ENCODE measurements around the gene CRYL1. TPM values are rescaled to one million over a fixed set of nuclear protein-coding genes. Genes with fewer than 3 reads are reported as not detected.

The CRYL1 gene
- total and polyA plus RNA-seq, 2 of the 4 experiments (the other 2 are of a cell fraction) = 11.7 to 16.4 TPM

GRCh38 chr13:20513466-20513995, 12.1 kb downstream of the CRYL1 start:
- H2BK15ac ChIP-seq (ENCODE audit: low read depth, low read length) = no peak overlapping the region
- H3K4me3 ChIP-seq (ENCODE audit: insufficient read depth, low read depth, low read length) = no peak overlapping the region
- no peak overlapping the region for H3K27ac ChIP-seq (ENCODE audit: insufficient read depth, low read length)
- dilution Hi-C loops (cut with HindIII; ENCODE audit: low sequenced_read_pairs, unreplicated experiment) (no loop called here), intact Hi-C loops (cut with micrococcal nuclease) (no loop called here), in situ Hi-C loops (cut with MboI; ENCODE audit: low sequenced_read_pairs) (loop anchor here (25.0 kb wide), 1 partner anchor 974 kb away; no protein-coding TSS in a partner anchor)
- no peak overlapping the region for H2BK120ac ChIP-seq (ENCODE audit: low read depth, low read length)
- H3K4me1 ChIP-seq (ENCODE audit: control insufficient read depth, insufficient read depth, low read length) = no peaks in the 10 kb centered on the region
- ATAC-seq (ENCODE audit: low read depth) = no peak
- no CpG with 5 or more reads among the region's 4 CpGs for WGBS, 2 experiments (ENCODE audit: extremely low coverage in 2 of 2, insufficient read length in 1 of 2)
- no peak overlapping the region for H3K4ac ChIP-seq (ENCODE audit: low read depth, low read length)
- no peak for DNase-seq
- no peak overlapping the region for H2AK5ac ChIP-seq (ENCODE audit: low read depth, low read length)
- no peak overlapping the region for H3K56ac ChIP-seq (ENCODE audit: extremely low read depth, insufficient read depth, low read length)
- H3K9ac ChIP-seq (ENCODE audit: low read depth, low read length) = no peak overlapping the region
- POLR2A ChIA-PET (ENCODE audit: unreplicated experiment) = no interaction called here
- H3K27me3 ChIP-seq (ENCODE audit: control insufficient read depth, insufficient read depth, low read length) = no peaks in the 10 kb centered on the region
- TF ChIP-seq POLR2A (IDR thresholded peaks at IDR 0.05; ENCODE audit: low read depth, low read length) (no peak), MXI1 (IDR thresholded peaks at IDR 0.05; ENCODE audit: borderline replicate concordance, low read depth, low read length) (no peak), RAD21 (IDR thresholded peaks at IDR 0.05; ENCODE audit: low read length) (no peak), BHLHE40 (IDR thresholded peaks at IDR 0.05; ENCODE audit: low read depth, low read length) (no peak), MAZ (IDR thresholded peaks at IDR 0.05; ENCODE audit: borderline replicate concordance, low read depth, low read length) (no peak), CHD1 (IDR thresholded peaks at IDR 0.05; ENCODE audit: low read depth, low read length) (no peak), USF2 (IDR thresholded peaks at IDR 0.05; ENCODE audit: low read depth, low read length) (no peak), SMC3 (IDR thresholded peaks at IDR 0.05; ENCODE audit: low read depth, low read length) (no peak), RCOR1 (IDR thresholded peaks at IDR 0.05; ENCODE audit: insufficient replicate concordance, low read length) (no peak), CEBPB (IDR thresholded peaks at IDR 0.05; ENCODE audit: low read depth, low read length) (no peak), FOS (IDR thresholded peaks at IDR 0.05; ENCODE audit: low read depth, low read length) (no peak)
- no peaks in the 10 kb centered on the region for H3K9me3 ChIP-seq (ENCODE audit: control insufficient read depth, insufficient read depth, low read length)
- no peak overlapping the region for H2AFZ ChIP-seq (replicated peaks; ENCODE audit: low read length, poor library complexity)
- H4K91ac ChIP-seq (ENCODE audit: insufficient read depth, low read depth, low read length) = no peak overlapping the region
- H4K20me1 ChIP-seq (ENCODE audit: insufficient read depth, low read length) = no peaks in the 10 kb centered on the region
- 0 out of 2 replicates have a peak, but pooled peaks cover 3% of the 10 kb centered on the region for H3K9me1 ChIP-seq (ENCODE audit: insufficient read depth, low read length)
- H3K14ac ChIP-seq (replicated peaks; ENCODE audit: low read depth, low read length) = no peak overlapping the region
- H2AK9ac ChIP-seq (replicated peaks; ENCODE audit: low read depth, low read length, poor library complexity) = no peak overlapping the region
- H4K5ac ChIP-seq (ENCODE audit: low read depth, low read length) = no peak overlapping the region
- CTCF ChIA-PET = no interaction called here
- H4K8ac ChIP-seq (ENCODE audit: low read depth in 2 of 2, low read length in 2 of 2) = no peak overlapping the region
- H3K79me1 ChIP-seq (ENCODE audit: low read depth in 1 of 2, low read length in 2 of 2) = no peaks in the 10 kb centered on the region; a peak in 1 of 4 replicates
- BruUV-seq (replicated peaks) = no TSS peak
- H3K36me3 ChIP-seq (ENCODE audit: control insufficient read depth, insufficient read depth, low read length) = peaks cover 5% of the 10 kb centered on the region
- H3K18ac ChIP-seq (ENCODE audit: low read depth, low read length) = no peak overlapping the region
- H3K4me2 ChIP-seq (ENCODE audit: low read depth, low read length) = no peak overlapping the region
- H2BK5ac ChIP-seq (ENCODE audit: low read depth, low read length, poor library complexity, severe bottlenecking) = no peak overlapping the region
- no peak overlapping the region for H3K23ac ChIP-seq (ENCODE audit: low read depth, low read length)
- no peak overlapping the region for H2BK20ac ChIP-seq (ENCODE audit: low read depth, low read length)
